ENCODE data around the gene UGGT2. TPM values are rescaled to one million over a fixed set of nuclear protein-coding genes. Genes with fewer than 3 reads are reported as not detected.
"Not testable (repeated sequence)": the region's sequence is repeated elsewhere in the genome, so short reads cannot be mapped to it uniquely, and the experiment has no call there.

UGGT2 gene
- polyA plus RNA-seq, 1 donor = 21.9 TPM

GRCh38 chr13:96046449-96047126 lies 6.6 kb downstream of the UGGT2 start:
- not testable (repeated sequence) for DNase-seq (ENCODE audit: low read depth)

- DNase-seq (ENCODE audit: low read depth) = no peak
Measured at GRCh38 chr13:96044238-96044637, 9.0 kb downstream of the UGGT2 start.

DNA sequence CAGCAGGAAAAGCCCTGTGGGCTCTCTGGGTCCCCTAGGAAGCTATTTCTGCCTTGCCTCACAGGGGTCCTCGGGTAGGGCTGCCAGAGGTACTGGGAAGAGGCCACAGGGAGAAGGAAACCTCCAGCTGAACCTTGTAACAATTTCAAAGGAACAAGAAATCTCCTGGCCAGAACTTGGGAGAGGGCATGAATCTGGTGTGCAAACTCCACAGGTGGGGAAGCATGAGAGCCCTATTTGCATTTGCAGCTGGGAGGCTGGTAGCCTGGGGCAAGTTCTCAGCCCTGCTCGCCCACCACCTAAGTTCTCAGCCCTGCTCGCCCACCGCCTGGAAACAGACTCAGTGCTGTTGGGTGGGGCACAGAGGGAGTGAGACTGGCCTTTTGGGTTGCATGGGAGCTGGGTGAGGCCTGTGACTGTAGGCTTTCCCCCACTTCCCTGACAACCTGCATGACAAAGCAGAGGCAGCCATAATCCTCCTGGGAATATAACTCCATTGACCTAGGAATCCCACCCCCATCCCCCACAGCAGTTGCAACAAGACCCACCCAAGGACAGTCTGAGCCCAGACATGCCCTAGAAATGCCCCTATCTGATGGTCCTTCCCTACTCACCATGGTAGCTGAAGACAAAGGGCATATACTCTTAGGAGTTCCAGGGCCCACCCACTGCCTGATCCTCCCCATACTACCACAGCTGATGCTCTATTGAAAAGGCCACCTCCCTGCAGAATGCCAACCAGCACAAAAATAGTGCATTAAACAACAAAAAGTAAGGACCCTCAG lies 11.7 kb downstream of the UGGT2 start:
- DNase-seq (ENCODE audit: low read depth) = no peak

- no peak for DNase-seq (ENCODE audit: low read depth)
Measured at GRCh38 chr13:96036515-96036914, 16.7 kb downstream of the UGGT2 start.

GRCh38 chr13:96034662-96035061 lies 18.5 kb downstream of the UGGT2 start:
- no peak for DNase-seq (ENCODE audit: low read depth)

- DNase-seq (ENCODE audit: low read depth) = no peak
Measured at GRCh38 chr13:96033220-96034015, 19.8 kb downstream of the UGGT2 start.

DNA sequence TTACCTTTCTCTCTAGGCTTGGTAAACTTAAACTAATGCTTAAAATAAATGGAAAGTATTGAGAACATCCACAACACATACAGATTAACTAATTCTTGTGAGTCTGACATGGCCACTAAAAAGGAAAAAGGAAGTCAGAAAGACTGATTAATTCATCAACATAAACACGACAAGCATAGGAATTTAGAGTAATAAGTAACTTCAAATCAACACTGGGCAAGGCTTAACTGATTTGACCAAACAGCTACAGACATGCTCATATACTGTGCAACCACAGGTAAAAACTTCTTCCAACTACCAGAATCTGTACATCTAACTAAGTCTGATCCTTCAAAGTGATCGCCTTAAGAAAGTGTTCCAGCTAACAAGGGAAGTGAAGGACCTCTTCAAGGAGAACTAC lies 20.5 kb downstream of the UGGT2 start:
- DNase-seq (ENCODE audit: low read depth) = no peak

DNA sequence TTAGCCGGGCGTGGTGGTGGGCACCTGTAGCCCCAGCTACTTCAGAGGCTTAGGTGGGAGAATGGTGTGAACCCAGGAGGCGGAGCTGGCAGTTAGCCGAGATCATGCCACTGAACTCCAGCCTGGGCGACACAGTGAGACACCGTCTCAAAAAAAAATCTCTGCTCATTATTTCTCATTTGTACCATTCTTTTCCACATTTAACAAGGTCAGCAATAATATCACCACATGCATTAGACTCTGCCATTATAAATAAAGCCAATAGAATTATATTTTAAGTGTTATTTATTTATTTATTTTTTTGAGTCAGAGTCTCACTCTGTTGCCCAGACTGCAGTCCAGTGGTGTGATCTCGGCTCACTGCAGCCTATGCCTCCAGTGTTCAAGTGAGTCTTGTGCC lies 24.2 kb downstream of the UGGT2 start:
- DNase-seq (ENCODE audit: low read depth) = no peak

- DNase-seq (ENCODE audit: low read depth) = no peak
Measured at GRCh38 chr13:96027496-96027895, 25.7 kb downstream of the UGGT2 start.

- no peak for DNase-seq (ENCODE audit: low read depth)
Measured at GRCh38 chr13:96025283-96025682, 27.9 kb downstream of the UGGT2 start.

DNA sequence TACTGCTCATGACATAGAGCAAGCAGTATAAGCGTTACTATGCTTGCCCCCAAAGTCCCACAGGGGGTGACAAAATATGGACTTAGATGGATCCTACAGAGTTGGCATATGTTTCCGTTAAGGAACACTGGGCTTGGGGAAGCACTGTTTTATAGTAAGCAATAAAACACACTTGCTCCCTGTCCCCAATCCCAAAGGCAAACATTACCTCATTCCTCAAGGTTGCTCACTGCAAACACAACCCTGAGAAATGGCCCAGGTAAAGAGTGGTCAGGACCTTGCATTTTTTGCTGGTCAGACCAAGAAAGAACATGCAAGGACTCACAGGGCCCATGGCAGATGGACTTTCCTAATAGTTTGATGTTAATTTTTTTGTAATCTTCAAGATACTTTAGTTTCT lies 32.3 kb downstream of the UGGT2 start:
- no peak for DNase-seq (ENCODE audit: low read depth)

- no peak for DNase-seq (ENCODE audit: low read depth)
Measured at GRCh38 chr13:96020155-96020575, 33.0 kb downstream of the UGGT2 start.

GRCh38 chr13:96018135-96018534 lies 35.1 kb downstream of the UGGT2 start:
- DNase-seq (ENCODE audit: low read depth) = no peak

DNA sequence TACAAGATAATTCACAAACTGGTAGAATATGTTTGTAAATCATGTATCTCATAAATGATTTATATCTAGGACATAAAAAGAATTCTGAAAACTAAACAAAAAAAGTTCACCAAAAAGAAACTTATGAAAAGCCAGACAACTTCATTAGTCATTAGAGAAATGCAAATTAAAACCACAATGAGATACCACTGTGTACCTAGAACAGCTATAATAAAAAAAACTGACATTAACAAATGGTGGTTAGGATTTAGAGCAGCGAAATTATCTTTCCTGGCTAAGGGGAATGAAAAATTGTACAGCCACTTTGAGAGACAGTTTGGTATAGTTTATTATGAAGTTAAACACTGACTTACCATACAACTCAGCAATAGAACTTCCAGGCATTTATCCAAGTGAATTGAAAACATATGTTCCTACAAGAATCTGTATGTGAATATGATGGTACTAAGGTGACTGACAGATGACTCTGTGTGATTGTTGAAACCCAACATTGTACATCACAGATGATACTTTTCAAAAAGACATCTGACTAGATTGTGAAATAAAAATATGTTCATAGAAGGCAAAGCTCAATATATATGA lies 41.8 kb downstream of the UGGT2 start:
- no peak for DNase-seq (ENCODE audit: low read depth)

GRCh38 chr13:96003304-96003703 lies 49.9 kb downstream of the UGGT2 start:
- DNase-seq (ENCODE audit: low read depth) = no peak

- DNase-seq (ENCODE audit: low read depth) = no peak
Measured at GRCh38 chr13:96002322-96003131, 50.7 kb downstream of the UGGT2 start.

GRCh38 chr13:96000069-96000468 lies 53.1 kb downstream of the UGGT2 start:
- DNase-seq (ENCODE audit: low read depth) = no peak

DNA sequence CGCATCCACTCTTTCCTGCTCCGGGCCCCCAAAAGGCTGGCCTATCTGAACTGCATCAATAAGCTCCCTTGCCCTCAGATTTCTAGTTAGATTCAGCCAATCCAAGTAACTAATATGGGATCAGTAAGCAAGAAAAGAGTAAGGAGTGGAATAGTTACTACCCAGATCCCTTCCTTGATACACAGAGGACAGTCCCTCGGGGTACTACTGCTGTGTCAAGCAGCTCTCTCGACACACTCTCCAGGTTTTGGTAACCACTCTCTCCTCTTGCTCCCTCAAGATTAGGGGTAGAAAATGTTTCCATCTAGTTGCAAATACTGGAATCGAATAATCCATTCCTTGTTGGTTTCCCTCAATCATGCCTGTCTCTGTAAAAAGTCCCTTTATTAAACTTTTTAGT lies 65.4 kb downstream of the UGGT2 start:
- no peak for DNase-seq (ENCODE audit: low read depth)

DNA sequence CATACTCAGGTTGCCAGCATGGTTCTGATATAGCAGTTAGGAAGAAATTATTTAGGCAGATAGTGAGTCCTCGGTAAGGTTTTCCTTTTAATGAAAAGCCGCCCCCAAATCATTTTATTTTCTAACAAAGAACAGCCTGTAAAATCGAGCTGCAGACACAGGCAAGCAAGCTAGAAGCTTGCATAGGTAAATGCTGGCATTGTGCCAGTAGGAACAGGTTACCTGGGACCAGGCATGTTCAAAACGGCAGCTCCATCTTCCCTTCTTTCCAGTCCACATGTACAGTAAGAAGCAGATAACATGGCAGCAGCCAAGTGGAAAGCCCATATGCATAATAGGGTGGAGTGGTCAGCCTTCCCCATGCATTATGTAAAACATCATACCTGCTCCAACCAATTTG lies 71.1 kb downstream of the UGGT2 start:
- DNase-seq (ENCODE audit: low read depth) = no peak

DNA sequence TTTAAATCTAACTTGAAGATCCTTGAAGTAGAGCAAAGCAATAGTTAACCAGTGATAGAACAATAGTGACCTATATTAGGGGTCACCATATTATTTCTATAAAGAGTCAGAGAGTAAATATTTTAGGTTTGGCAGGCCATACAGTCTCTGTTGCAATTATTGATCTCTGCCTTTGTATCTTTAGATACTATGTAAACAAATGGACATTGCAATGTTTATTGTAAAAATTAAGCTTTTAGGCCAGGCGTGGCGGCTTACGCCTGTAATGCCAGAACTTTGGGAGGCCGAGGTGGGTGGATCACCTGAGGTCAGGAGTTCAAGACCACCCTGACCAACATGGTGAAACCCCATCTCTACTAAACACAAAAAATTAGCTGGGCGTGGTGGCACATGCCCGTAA lies 80.5 kb downstream of the UGGT2 start:
- DNase-seq (ENCODE audit: low read depth) = not testable (repeated sequence)

DNA sequence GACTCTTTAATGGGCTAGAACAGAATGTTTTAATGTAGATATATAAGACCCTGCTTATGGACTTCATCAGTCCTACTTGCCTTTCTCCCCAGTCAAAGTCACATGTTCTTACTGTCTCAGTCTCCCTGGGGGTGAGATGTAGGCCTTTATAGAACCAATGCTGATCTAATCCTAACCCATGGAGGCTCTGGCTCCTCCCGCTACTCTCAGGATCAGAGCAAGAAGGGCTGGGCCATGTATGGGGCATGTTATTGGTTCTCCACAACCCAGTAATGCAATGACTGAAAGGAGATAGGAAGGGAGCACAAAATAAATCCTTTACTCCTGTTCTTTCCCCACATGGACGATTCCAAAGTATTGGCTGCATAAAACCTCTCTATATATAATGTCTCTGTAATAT lies 82.3 kb downstream of the UGGT2 start:
- no peak for DNase-seq (ENCODE audit: low read depth)
